Thyroid gland (tissue), 4 donors: Measurements from ENCODE around the gene GPR35. TPM values are rescaled to one million over a fixed set of nuclear protein-coding genes. Genes with fewer than 3 reads are reported as not detected.

Source experiments
- DNase-seq, 2 donors: peaks; one replicate each; pipeline ENCODE4 v3.0.0-alpha.2; 2019
- H3K27ac ChIP-seq, 3 donors: fragments of 200-600 bp; sonication (generic); 1 replicate in 2 of 3; 2 replicates in 1 of 3; pipeline ENCODE4 v1.5.1; 2016 to 2019; ENCODE audit warnings: mild to moderate bottlenecking in 1 of 3, moderate library complexity in 1 of 3
- H3K27me3 ChIP-seq: fragments of 200-600 bp; sonication (generic); one replicate; pipeline ENCODE4 v1.5.1; 2019
- H3K36me3 ChIP-seq, 2 donors: fragments of 200-600 bp; sonication (generic); one replicate each; pipeline ENCODE4 v1.5.1; 2016 to 2019
- H3K4me1 ChIP-seq, 2 donors: fragments of 200-600 bp; sonication (generic); one replicate each; pipeline ENCODE4 v1.5.1; 2017 to 2019
- H3K4me3 ChIP-seq, 3 donors: fragments of 200-600 bp; sonication (generic); replicated peaks in 1 of 3; 1 replicate in 2 of 3; 2 replicates in 1 of 3; pipeline ENCODE4 v1.5.1; 2016; ENCODE audit warnings: mild to moderate bottlenecking in 1 of 3
- H3K9me3 ChIP-seq: fragments of 200-600 bp; sonication (generic); one replicate; pipeline ENCODE4 v1.5.1; 2017
- CTCF ChIP-seq, 6 experiments: fragments of 200-600 bp in 3 of 6; fragments of 450-650 bp in 3 of 6; sonication (generic) in 3 of 6; IDR thresholded peaks; one replicate each; pipeline ENCODE4 v1.5.1; 2016 to 2019; ENCODE audit warnings: antibody characterized with exemption in 6 of 6, mild to moderate bottlenecking in 2 of 6, inconsistent platforms in 1 of 6, moderate library complexity in 1 of 6
- POLR2A ChIP-seq, 2 donors: fragments of 450-650 bp; IDR thresholded peaks; one replicate each; pipeline ENCODE4 v1.6.1; 2017; ENCODE audit warnings: antibody characterized with exemption in 2 of 2, mild to moderate bottlenecking in 2 of 2, moderate library complexity in 1 of 2
- WGBS, 2 donors: methylation state at CpG; one replicate each; pipeline ENCODE4 v1.1.5; 2017; 5-methylcytosine and 5-hydroxymethylcytosine counted together
- intact Hi-C: fragments of 100-400 bp; cut with DNase I; formaldehyde crosslinking; loops from one replicate; pipeline ENCODE4 v1.15.1; 2023
- total RNA-seq, 4 donors: library from RNA; depleted of rRNA; stranded (reverse); fragments of >200 nt; gene quantifications; one replicate each; pipeline ENCODE4 v1.2.3, GENCODE V29; 2016

Gene GPR35
- total RNA-seq, 4 donors from 2014 or later, result 0.29 to 1.7 (median 1.0) TPM

- WGBS, 2 donors, result 92% methylated on average over 19 to 20 of the region's 20 CpGs
- Histone ChIP-seq H3K27me3 (no peaks in the 10 kb centered on the region), H3K4me1 (peaks cover 0 to 5% of the 10 kb centered on the region in 2 donors), H3K27ac (no peak overlapping the region), H3K9me3 (no peaks in the 10 kb centered on the region), H3K36me3 (peaks cover 6 to 13% of the 10 kb centered on the region in 2 donors), H3K4me3 (no peak overlapping the region)
- TF ChIP-seq CTCF (IDR thresholded peaks at IDR 0.05), result no peak
- TF ChIP-seq POLR2A (IDR thresholded peaks at IDR 0.05), result no peak
- intact Hi-C loops, result loop anchor here (10.0 kb wide), 1 partner anchor 112 kb away; no protein-coding TSS in a partner anchor
- peak in 1 of 2 donors; percentile 1 for DNase-seq
Measured at GRCh38 chr2:240593026-240593702, 32.1 kb upstream of the GPR35 start.

GRCh38 chr2:240593703-240594451 lies 31.4 kb upstream of the GPR35 start:
- H3K9me3 ChIP-seq, result no peaks in the 10 kb centered on the region
- no peaks in the 10 kb centered on the region for H3K27me3 ChIP-seq
- no peak overlapping the region for H3K4me3 ChIP-seq
- H3K27ac ChIP-seq, result no peak overlapping the region
- H3K36me3 ChIP-seq, result peaks cover 13% of the 10 kb centered on the region in 2 donors
- intact Hi-C loops, result loop anchor here (10.0 kb wide), 1 partner anchor 111 kb away; no protein-coding TSS in a partner anchor
- TF ChIP-seq POLR2A (IDR thresholded peaks at IDR 0.05) (no peak), CTCF (IDR thresholded peaks at IDR 0.05) (no peak)
- 95 to 98% methylated on average over 8 to 15 of the region's 19 CpGs for WGBS, 2 donors
- peak; percentile 0 to 1 for DNase-seq
- H3K4me1 ChIP-seq, result no peaks in the 10 kb centered on the region

GRCh38 chr2:240594511-240595380 lies 30.5 kb upstream of the GPR35 start:
- 90 to 96% methylated on average over 11 to 29 of the region's 34 CpGs for WGBS, 2 donors
- DNase-seq, result peak; percentile 0
- no peaks in the 10 kb centered on the region for H3K27me3 ChIP-seq
- H3K36me3 ChIP-seq, result peaks cover 13 to 16% of the 10 kb centered on the region in 2 donors
- TF ChIP-seq CTCF (IDR thresholded peaks at IDR 0.05), result no peak
- no peak for TF ChIP-seq POLR2A (IDR thresholded peaks at IDR 0.05)
- intact Hi-C loops, result loop anchor here (10.0 kb wide), 1 partner anchor 110 kb away; no protein-coding TSS in a partner anchor
- no peaks in the 10 kb centered on the region for H3K9me3 ChIP-seq
- no peak overlapping the region for H3K27ac ChIP-seq
- H3K4me1 ChIP-seq, result no peaks in the 10 kb centered on the region
- no peak overlapping the region for H3K4me3 ChIP-seq

GRCh38 chr2:240595381-240596079 lies 29.8 kb upstream of the GPR35 start:
- Histone ChIP-seq H3K4me3 (no peak overlapping the region), H3K9me3 (no peaks in the 10 kb centered on the region), H3K27me3 (no peaks in the 10 kb centered on the region), H3K27ac (no peak overlapping the region), H3K36me3 (peaks cover 13 to 16% of the 10 kb centered on the region in 2 donors), H3K4me1 (no peaks in the 10 kb centered on the region)
- 60 to 80% methylated on average over 7 to 10 of the region's 18 CpGs for WGBS, 2 donors
- peak; percentile 0 to 1 for DNase-seq
- no peak for TF ChIP-seq POLR2A (IDR thresholded peaks at IDR 0.05)
- no peak for TF ChIP-seq CTCF (IDR thresholded peaks at IDR 0.05)
- intact Hi-C loops, result loop anchor here (10.0 kb wide), 1 partner anchor 109 kb away; no protein-coding TSS in a partner anchor
